GM12873 (cell line): ENCODE measurements around the gene STOML1.

Experiments used
- CTCF ChIP-seq: IDR thresholded peaks from 2 replicates; pipeline ENCODE4 v1.5.1; 2012; ENCODE audit warnings: low read depth, mild to moderate bottlenecking, moderate library complexity, low read length, control low read depth; ENCODE audit not compliant: insufficient read depth; ENCODE audit errors: missing control alignments

Gene STOML1

DNA sequence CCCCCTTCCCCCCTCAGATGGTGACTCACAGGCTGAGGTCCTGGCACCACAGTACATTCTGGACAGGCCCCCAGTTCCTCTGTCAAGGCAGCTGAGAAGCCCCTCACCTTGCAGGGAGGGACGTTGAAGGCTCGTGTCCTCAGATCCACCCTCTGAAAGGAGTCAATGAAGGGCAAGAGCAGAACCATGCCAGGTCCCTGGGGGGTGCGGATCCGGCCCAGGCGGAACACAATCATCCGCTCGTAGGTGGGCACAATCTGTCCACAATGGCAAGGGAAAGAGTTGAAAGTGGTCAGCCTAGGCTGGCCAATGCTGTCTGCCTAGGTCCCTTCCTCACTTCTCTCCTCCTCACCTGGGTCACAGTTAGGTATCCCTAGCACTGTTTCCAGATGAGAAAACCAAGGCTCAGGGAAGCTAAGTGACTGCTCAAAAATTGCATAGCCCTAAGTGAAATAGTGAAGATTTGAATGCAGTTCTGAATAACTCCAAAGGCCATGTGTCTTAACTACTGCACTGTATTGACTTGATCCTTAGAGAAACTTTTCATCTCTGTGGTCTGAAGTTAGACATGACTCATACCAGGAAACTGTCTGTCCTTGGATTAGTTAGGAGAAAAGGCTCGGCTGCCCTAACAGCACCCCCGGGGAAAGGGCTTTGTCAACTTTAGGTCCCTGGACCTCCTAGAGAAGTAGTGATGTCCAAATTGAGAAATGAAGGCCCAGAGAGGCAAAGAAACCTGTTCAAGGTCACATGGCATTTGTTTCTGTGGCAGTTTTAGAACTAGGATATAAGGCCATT, 2.9 kb downstream of the STOML1 start:
- TF ChIP-seq CTCF: no peak

DNA sequence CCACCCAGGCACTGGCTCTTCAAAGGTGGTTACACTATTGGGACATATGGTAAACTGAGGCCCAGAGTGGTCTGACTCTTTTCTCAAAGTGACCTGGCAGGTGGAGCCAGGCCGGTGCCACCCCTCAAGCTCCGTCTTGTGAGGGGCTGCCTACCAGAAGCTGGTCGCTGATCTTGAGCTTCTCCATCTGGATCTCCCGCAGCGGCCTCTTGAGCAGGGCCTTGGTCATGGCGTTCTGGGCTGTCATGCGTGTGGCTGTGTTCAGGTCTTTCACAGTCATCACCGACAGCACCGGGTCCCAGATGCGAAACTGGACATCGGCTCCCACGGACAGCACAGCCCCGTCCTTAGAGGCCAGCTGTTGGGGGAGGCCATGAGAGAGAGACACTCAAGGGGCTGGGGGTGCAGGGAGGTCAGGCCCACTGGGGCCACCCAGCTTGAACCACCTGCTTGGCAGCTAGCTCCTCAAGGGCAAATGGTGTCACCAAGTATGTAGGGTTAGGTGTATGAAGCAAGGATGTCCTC, 3.6 kb downstream of the STOML1 start:
- TF ChIP-seq CTCF: no peak

DNA sequence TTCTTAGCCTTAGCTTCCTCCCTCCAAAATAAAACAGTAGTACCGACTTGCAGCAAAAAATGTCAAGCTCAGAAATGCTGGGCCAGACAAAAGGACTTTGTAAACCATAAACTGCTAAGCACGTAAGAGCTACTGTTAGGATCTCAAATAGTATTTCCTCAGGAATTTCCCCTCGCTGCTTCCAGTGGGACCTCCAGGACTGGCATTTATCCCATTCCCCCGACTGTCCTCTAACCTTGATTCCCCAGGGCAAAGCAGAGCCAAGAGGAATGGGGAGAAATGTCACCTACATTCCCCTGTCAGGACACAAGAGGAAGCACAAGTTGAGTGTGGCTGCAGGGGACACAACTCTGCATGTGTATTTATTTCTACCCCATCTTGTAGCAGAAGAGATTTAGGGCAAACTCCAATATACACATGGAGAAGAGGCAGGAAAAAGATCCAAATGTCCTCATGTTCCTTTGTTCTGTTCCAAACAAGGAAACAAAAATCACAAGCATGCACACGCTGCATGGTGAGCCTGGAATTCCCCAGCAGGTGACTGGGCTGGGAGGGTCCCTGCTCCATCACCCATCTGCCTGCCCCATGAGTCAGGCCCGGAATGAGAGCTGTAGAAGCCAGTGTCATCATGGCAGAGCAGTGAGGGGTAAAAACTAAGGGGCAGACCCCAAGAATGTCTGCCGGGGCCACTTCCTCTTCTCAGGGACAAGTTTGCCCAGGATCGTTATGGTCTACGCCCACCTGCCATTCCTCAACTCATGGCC, 4.2 kb downstream of the STOML1 start:
- TF ChIP-seq CTCF: no peak

GRCh38 chr15:73987250-73987649, 4.8 kb downstream of the STOML1 start:
- TF ChIP-seq CTCF: no peak

- TF ChIP-seq CTCF: no peak
These were observed 5.4 kb downstream of the STOML1 start for GRCh38 chr15:73986776-73987056.

DNA sequence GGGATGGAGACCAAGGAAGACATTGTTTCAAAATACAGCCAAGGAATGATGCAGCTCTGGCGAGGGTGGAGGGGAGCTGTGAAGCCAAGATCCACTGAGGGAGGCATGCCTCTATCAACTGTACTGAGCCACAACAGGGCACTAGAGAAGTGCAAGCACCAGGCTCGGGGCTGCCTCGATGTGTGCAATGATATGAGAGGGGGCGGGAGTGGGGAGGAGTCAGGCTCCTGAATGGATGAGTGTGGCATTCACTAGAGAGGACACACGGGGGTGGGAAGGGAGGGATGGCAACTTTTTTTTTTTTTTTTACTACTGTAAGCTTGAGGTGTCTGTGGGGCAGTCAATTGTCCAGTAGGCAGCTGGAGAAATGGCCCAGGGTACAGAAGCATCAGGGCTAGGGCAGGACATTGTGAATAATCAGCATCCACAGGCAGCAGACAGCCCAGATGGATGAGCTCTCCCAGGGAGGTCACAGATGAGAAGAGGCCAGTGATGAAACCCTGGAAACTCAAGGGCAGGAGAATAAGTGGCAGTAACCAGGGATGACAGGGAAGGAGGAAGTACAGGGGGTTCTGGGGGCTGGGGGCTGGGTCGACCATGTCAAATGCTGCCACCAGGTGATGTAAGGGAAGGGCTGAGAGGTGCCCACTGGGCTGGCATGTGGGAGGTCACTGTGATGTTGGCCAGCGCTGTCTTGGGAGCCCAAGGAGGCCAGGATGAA, 5.9 kb downstream of the STOML1 start:
- TF ChIP-seq CTCF: no peak
